Endodermal cell (in vitro differentiated cells): ENCODE data around the gene PCBP3. TPM values are rescaled to one million over a fixed set of nuclear protein-coding genes. Genes with fewer than 3 reads are reported as not detected.
A peak's percentile ranks its signal among the peaks of the same experiment; 100 is the strongest.

ENCODE experiments used
- DNase-seq: peaks from one replicate; pipeline ENCODE4 v3.0.0-alpha.2; 2017
- H3K27ac ChIP-seq: 2 replicates; pipeline ENCODE4 v1.5.1; 2013; ENCODE audit warnings: mild to moderate bottlenecking, low read depth, low read length, moderate library complexity
- H3K27me3 ChIP-seq: 2 replicates; pipeline ENCODE4 v1.6.1; 2013; ENCODE audit warnings: mild to moderate bottlenecking, low read length, moderate library complexity; ENCODE audit not compliant: insufficient read depth, control insufficient read depth, poor library complexity, severe bottlenecking
- H3K36me3 ChIP-seq: 2 replicates; pipeline ENCODE4 v1.7.0; 2013; ENCODE audit warnings: mild to moderate bottlenecking, low read length, moderate library complexity; ENCODE audit not compliant: control insufficient read depth, insufficient read depth
- H3K4me1 ChIP-seq: one replicate; pipeline ENCODE4 v1.7.0; 2013; ENCODE audit warnings: low read length; ENCODE audit not compliant: control insufficient read depth, insufficient read depth
- H3K4me3 ChIP-seq: 2 replicates; pipeline ENCODE4 v1.5.1; 2013; ENCODE audit warnings: mild to moderate bottlenecking, low read length, moderate library complexity
- H3K9ac ChIP-seq: 2 replicates; pipeline ENCODE4 v1.6.1; 2013; ENCODE audit warnings: mild to moderate bottlenecking, low read length, moderate library complexity; ENCODE audit not compliant: poor library complexity, severe bottlenecking; ENCODE audit errors: extremely low read depth
- H3K9me3 ChIP-seq: 2 replicates; pipeline ENCODE4 v1.6.1; 2013; ENCODE audit warnings: mild to moderate bottlenecking, low read length, moderate library complexity; ENCODE audit not compliant: control insufficient read depth
- H3K27ac Mint-ChIP-seq: 2 replicates; pipeline ENCODE4 v1.8.0; 2020; ENCODE audit warnings: mixed read lengths
- H3K27me3 Mint-ChIP-seq: 2 replicates; pipeline ENCODE4 v1.8.0; 2021; ENCODE audit warnings: mild to moderate bottlenecking, mixed read lengths; ENCODE audit not compliant: insufficient read depth
- H3K36me3 Mint-ChIP-seq: 2 replicates; pipeline ENCODE4 v1.8.0; 2020; ENCODE audit warnings: low read depth, mixed read lengths
- H3K4me1 Mint-ChIP-seq: 2 replicates; pipeline ENCODE4 v1.8.0; 2020; ENCODE audit warnings: mixed read lengths
- H3K4me3 Mint-ChIP-seq: 2 replicates; pipeline ENCODE4 v1.8.0; 2020; ENCODE audit warnings: mild to moderate bottlenecking, moderate library complexity, mixed read lengths
- H3K9me3 Mint-ChIP-seq: 2 replicates; pipeline ENCODE4 v1.8.0; 2020; ENCODE audit warnings: mild to moderate bottlenecking, mixed read lengths
- CTCF ChIP-seq: fragments of 200-600 bp; sonication (generic); conservative IDR thresholded peaks from 2 replicates; pipeline ENCODE4 v1.5.0; 2021; ENCODE audit warnings: antibody characterized with exemption, mild to moderate bottlenecking
- WGBS, 2 experiments: methylation state at CpG; one replicate each; pipeline versions ENCODE4 v1.1.5 to v1.1.7; 2013; ENCODE audit warnings: missing lambda C conversion rate in 2 of 2, mixed read lengths in 1 of 2; ENCODE audit not compliant: insufficient coverage in 1 of 2, insufficient read length in 1 of 2; 5-methylcytosine and 5-hydroxymethylcytosine counted together
- total RNA-seq, 2 donors: library from RNA; stranded (reverse); fragmentation: NEBNext Ultra II Directional in 1 of 2; extraction: Animal tissue kit (Norgen Biotek cat#: 25700) in 1 of 2; gene quantifications; 2 replicates in 1 of 2; 3 replicates in 1 of 2; pipeline ENCODE4 v1.2.1, GENCODE V29; 2021

PCBP3 gene
- total RNA-seq, 2 donors from 2014 or later: 2.1 to 10.6 TPM

- Histone ChIP-seq H3K9me3 (no peaks in the 10 kb centered on the region), H3K36me3 (no peaks in the 10 kb centered on the region), H3K27me3 (no peaks in the 10 kb centered on the region), H3K4me3 (no peak overlapping the region), H3K27ac (no peak overlapping the region), H3K4me1 (no peaks in the 10 kb centered on the region), H3K9ac (no peak overlapping the region)
- H3K4me3 Mint-ChIP-seq: no peak overlapping the region
- DNase-seq: no peak
- H3K4me1 Mint-ChIP-seq: no peaks in the 10 kb centered on the region
- H3K9me3 Mint-ChIP-seq: no peaks in the 10 kb centered on the region
- whole genome bisulfite sequencing, 2 experiments: 87 to 92% methylated on average over 3 to 27 of the region's 27 CpGs
- H3K27ac Mint-ChIP-seq: no peak overlapping the region
- H3K27me3 Mint-ChIP-seq: no peaks in the 10 kb centered on the region
- no peaks in the 10 kb centered on the region for H3K36me3 Mint-ChIP-seq
- TF ChIP-seq CTCF: no peak
Measured at GRCh38 chr21:45908536-45909237, 265.2 kb downstream of the PCBP3 start.

DNA sequence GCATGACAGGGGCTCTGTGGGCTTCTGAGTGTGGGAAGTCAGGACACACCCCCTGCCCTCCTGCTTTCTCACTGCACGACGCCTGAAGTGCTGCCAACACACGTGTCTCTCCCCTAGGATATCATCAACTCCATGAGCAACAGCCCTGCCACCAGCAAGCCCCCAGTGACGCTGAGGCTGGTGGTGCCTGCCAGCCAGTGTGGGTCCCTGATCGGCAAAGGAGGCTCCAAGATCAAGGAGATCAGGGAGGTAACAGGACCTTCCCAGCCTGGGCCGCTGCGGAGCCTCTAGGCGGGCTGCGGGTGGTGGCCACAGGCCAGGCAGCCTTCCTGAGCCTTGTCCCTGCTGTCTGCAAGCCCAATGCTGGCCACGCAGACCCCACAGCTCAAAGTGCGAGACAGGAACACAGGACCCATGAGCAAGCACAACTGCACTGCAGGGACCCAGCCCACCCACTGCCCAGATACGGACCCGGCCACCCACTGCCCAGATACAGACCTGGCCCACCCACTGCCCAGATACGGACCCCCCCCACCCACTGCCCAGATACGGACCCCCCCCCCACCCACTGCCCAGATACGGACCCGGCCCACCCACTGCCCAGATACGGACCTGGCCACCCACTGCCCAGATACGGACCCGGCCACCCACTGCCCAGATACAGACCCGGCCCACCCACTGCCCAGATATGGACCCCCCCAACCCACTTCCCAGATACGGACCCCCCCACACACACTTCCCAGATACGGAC, 265.9 kb downstream of the PCBP3 start:
- Mint-ChIP-seq H3K9me3 (no peaks in the 10 kb centered on the region), H3K36me3 (no peaks in the 10 kb centered on the region), H3K4me1 (no peaks in the 10 kb centered on the region), H3K4me3 (no peak overlapping the region), H3K27ac (peak overlapping the region; percentile 33), H3K27me3 (no peaks in the 10 kb centered on the region)
- Histone ChIP-seq H3K27me3 (no peaks in the 10 kb centered on the region), H3K27ac (no peak overlapping the region), H3K36me3 (no peaks in the 10 kb centered on the region), H3K4me1 (no peaks in the 10 kb centered on the region), H3K4me3 (no peak overlapping the region), H3K9me3 (no peaks in the 10 kb centered on the region), H3K9ac (no peak overlapping the region)
- no peak for TF ChIP-seq CTCF
- WGBS, 2 experiments: 93 to 96% methylated on average over 8 to 17 of the region's 23 CpGs
- DNase-seq: no peak

DNA sequence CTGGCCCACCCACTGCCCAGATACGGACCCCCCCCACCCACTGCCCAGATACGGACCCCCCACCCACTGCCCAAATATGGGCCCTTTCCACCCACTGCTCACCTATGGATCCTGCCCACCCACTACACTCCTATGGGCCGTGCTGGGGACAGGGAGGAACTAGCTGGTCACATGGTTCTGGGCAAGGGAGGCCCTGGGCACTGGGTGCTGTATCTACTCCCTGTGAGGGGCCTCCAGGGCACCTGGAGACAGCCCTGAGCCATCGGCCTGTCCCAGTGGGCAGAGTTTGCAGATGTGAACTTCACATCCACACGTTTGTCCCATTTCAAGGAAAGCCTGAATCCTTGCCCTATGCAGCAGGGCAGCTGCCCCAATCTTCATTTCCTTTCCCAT, 266.6 kb downstream of the PCBP3 start:
- H3K4me3 Mint-ChIP-seq: no peak overlapping the region
- H3K4me1 Mint-ChIP-seq: no peaks in the 10 kb centered on the region
- H3K27me3 Mint-ChIP-seq: no peaks in the 10 kb centered on the region
- Histone ChIP-seq H3K9ac (no peak overlapping the region), H3K27me3 (no peaks in the 10 kb centered on the region), H3K27ac (no peak overlapping the region), H3K4me3 (no peak overlapping the region), H3K36me3 (no peaks in the 10 kb centered on the region), H3K4me1 (no peaks in the 10 kb centered on the region), H3K9me3 (no peaks in the 10 kb centered on the region)
- no peak for DNase-seq
- no peak overlapping the region for H3K27ac Mint-ChIP-seq
- TF ChIP-seq CTCF: no peak
- H3K36me3 Mint-ChIP-seq: no peaks in the 10 kb centered on the region
- WGBS, 2 experiments: 87 to 95% methylated on average over 3 to 4 of the region's 5 CpGs
- H3K9me3 Mint-ChIP-seq: no peaks in the 10 kb centered on the region
